AG09309 (cell line): ENCODE data around the gene HMGXB4.
A peak's percentile ranks its signal among the peaks of the same experiment; 100 is the strongest.

Experiments used
- DNase-seq: peaks from one replicate; pipeline ENCODE4 v3.0.0-alpha.2; 2010; ENCODE audit warnings: low read depth
- H3K4me3 ChIP-seq: 2 replicates; pipeline ENCODE4 v1.5.1; 2011; ENCODE audit warnings: mild to moderate bottlenecking, low read depth, low read length, moderate library complexity; ENCODE audit not compliant: control insufficient read depth
- CTCF ChIP-seq: IDR thresholded peaks from 2 replicates; pipeline ENCODE4 v1.5.1; 2011; ENCODE audit warnings: mild to moderate bottlenecking, low read depth, low read length, inconsistent platforms; ENCODE audit not compliant: insufficient read depth, control insufficient read depth; ENCODE audit errors: missing control alignments

Gene HMGXB4

GRCh38 chr22:35274154-35274871, 17.0 kb downstream of the HMGXB4 start:
- TF ChIP-seq CTCF, result no peak
- H3K4me3 ChIP-seq, result no peak overlapping the region
- no peak for DNase-seq

- DNase-seq, result no peak
- TF ChIP-seq CTCF, result no peak
- H3K4me3 ChIP-seq, result no peak overlapping the region
Observed at GRCh38 chr22:35275580-35275979, 18.3 kb downstream of the HMGXB4 start.

- no peak for TF ChIP-seq CTCF
- no peak overlapping the region for H3K4me3 ChIP-seq
- no peak for DNase-seq
Observed at GRCh38 chr22:35276019-35276418, 18.7 kb downstream of the HMGXB4 start.

- no peak for DNase-seq
- TF ChIP-seq CTCF, result no peak
- no peak overlapping the region for H3K4me3 ChIP-seq
Observed at GRCh38 chr22:35288116-35288515, 30.8 kb downstream of the HMGXB4 start.

GRCh38 chr22:35292786-35293185, 35.5 kb downstream of the HMGXB4 start:
- no peak for TF ChIP-seq CTCF
- no peak overlapping the region for H3K4me3 ChIP-seq
- no peak for DNase-seq

- no peak overlapping the region for H3K4me3 ChIP-seq
- no peak for DNase-seq
- TF ChIP-seq CTCF, result no peak
Observed at GRCh38 chr22:35296051-35296450, 38.8 kb downstream of the HMGXB4 start.

- no peak for DNase-seq
- TF ChIP-seq CTCF, result no peak
- H3K4me3 ChIP-seq, result peak overlapping the region; percentile 66
Observed at GRCh38 chr22:35299217-35299672, 42.0 kb downstream of the HMGXB4 start.
